Liver (tissue), 2 donors: ENCODE results near the gene RASA3.

Experiments used
- REST ChIP-seq: IDR thresholded peaks from 2 replicates; pipeline ENCODE4 v1.6.1; 2016; ENCODE audit warnings: antibody characterized with exemption, mild to moderate bottlenecking
- TAF1 ChIP-seq: conservative IDR thresholded peaks from 2 replicates; pipeline ENCODE4 v1.6.1; 2016; ENCODE audit warnings: antibody characterized with exemption, mild to moderate bottlenecking
- donor health status: healthy.

- TF ChIP-seq TAF1 (no peak), REST (no peak)
Observed at GRCh38 chr13:113968463-113969310, 163.7 kb downstream of the RASA3 start.
